ENCODE data around the gene MTCL1.

MTCL1 gene

DNA sequence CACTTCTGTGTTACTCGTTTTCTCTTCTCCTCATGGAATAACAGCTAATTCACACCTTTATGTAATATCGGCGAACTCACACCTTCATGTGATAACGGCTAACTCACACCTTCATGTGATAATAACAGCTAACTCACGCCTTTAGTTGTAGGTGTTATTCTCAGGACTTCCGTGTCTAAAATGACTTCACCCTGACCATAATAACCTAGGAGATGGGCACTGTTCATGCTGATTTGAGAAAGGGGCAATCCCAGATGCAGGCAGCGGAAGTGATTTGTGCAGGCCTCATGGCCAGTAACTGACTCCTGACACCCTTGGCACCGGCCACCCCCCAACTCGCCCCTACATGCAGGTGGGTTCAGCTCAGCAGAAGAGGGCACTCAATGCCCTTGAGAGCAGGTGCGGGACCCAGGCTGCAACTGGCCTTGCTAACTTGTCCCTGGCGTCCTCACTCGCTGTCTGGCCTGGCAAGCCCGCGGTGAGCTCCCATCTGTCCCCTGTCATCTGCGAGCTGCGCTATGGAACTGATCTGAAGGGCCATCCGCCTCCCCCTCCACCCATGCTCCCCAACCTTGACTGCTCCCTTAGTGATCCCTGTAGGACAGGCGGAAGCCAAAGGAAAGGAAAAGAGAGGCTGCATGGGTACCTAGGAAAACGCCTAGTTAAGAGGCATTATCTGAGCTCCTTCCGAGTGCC, 42.6 kb upstream of the MTCL1 start:
- H3K4me1 ChIP-seq, result no peaks in the 10 kb centered on the region
- no peaks in the 10 kb centered on the region for H3K79me2 ChIP-seq
- TF ChIP-seq CTCF (IDR thresholded peaks at IDR 0.05), result no peak
- no peaks in the 10 kb centered on the region for H3K36me3 ChIP-seq (ENCODE audit: control insufficient read depth, insufficient read depth, low read length)
- no peak overlapping the region for H3K27ac ChIP-seq
- no peak overlapping the region for H3K4me2 ChIP-seq (ENCODE audit: low read length)
- no peak overlapping the region for H3K9ac ChIP-seq
- H3K4me3 ChIP-seq (ENCODE audit: low read depth, low read length), result no peak overlapping the region
- H3K9me3 ChIP-seq (ENCODE audit: control insufficient read depth, low read length), result no peaks in the 10 kb centered on the region
- H3K27me3 ChIP-seq (ENCODE audit: control insufficient read depth, insufficient read depth, low read length), result no peaks in the 10 kb centered on the region
- H2AFZ ChIP-seq, result no peak overlapping the region

- H3K9me3 ChIP-seq (ENCODE audit: control insufficient read depth, low read length), result no peaks in the 10 kb centered on the region
- no peaks in the 10 kb centered on the region for H3K4me1 ChIP-seq
- no peaks in the 10 kb centered on the region for H3K36me3 ChIP-seq (ENCODE audit: control insufficient read depth, insufficient read depth, low read length)
- H3K4me2 ChIP-seq (ENCODE audit: low read length), result no peak overlapping the region
- no peaks in the 10 kb centered on the region for H3K79me2 ChIP-seq
- no peak for TF ChIP-seq CTCF (IDR thresholded peaks at IDR 0.05)
- no peaks in the 10 kb centered on the region for H3K27me3 ChIP-seq (ENCODE audit: control insufficient read depth, insufficient read depth, low read length)
- H2AFZ ChIP-seq, result no peak overlapping the region
- no peak overlapping the region for H3K4me3 ChIP-seq (ENCODE audit: low read depth, low read length)
- no peak overlapping the region for H3K9ac ChIP-seq
- H3K27ac ChIP-seq, result no peak overlapping the region
These were observed 37.5 kb upstream of the MTCL1 start for GRCh38 chr18:8667846-8668245.

- Histone ChIP-seq H3K27ac (no peak overlapping the region), H3K27me3 (ENCODE audit: control insufficient read depth, insufficient read depth, low read length) (no peaks in the 10 kb centered on the region), H2AFZ (no peak overlapping the region), H3K36me3 (ENCODE audit: control insufficient read depth, insufficient read depth, low read length) (no peaks in the 10 kb centered on the region), H3K9me3 (ENCODE audit: control insufficient read depth, low read length) (no peaks in the 10 kb centered on the region), H3K4me3 (ENCODE audit: low read depth, low read length) (no peak overlapping the region), H3K4me1 (no peaks in the 10 kb centered on the region), H3K79me2 (no peaks in the 10 kb centered on the region), H3K9ac (no peak overlapping the region), H3K4me2 (ENCODE audit: low read length) (no peak overlapping the region)
- no peak for TF ChIP-seq CTCF (IDR thresholded peaks at IDR 0.05)
These were observed 37.0 kb upstream of the MTCL1 start for GRCh38 chr18:8668381-8668780.

GRCh38 chr18:8669571-8669970, 35.8 kb upstream of the MTCL1 start:
- Histone ChIP-seq H2AFZ (no peak overlapping the region), H3K36me3 (ENCODE audit: control insufficient read depth, insufficient read depth, low read length) (no peaks in the 10 kb centered on the region), H3K27me3 (ENCODE audit: control insufficient read depth, insufficient read depth, low read length) (no peaks in the 10 kb centered on the region), H3K4me2 (ENCODE audit: low read length) (no peak overlapping the region), H3K4me3 (ENCODE audit: low read depth, low read length) (no peak overlapping the region), H3K79me2 (no peaks in the 10 kb centered on the region), H3K4me1 (no peaks in the 10 kb centered on the region), H3K27ac (no peak overlapping the region), H3K9ac (no peak overlapping the region), H3K9me3 (ENCODE audit: control insufficient read depth, low read length) (no peaks in the 10 kb centered on the region)
- no peak for TF ChIP-seq CTCF (IDR thresholded peaks at IDR 0.05)
